Measurements from ENCODE around the gene CDA.

The CDA gene

GRCh38 chr1:20615946-20616846 is 27.3 kb downstream of the CDA start:
- no peak for DNase-seq (ENCODE audit: low read depth in 2 of 2)

DNA sequence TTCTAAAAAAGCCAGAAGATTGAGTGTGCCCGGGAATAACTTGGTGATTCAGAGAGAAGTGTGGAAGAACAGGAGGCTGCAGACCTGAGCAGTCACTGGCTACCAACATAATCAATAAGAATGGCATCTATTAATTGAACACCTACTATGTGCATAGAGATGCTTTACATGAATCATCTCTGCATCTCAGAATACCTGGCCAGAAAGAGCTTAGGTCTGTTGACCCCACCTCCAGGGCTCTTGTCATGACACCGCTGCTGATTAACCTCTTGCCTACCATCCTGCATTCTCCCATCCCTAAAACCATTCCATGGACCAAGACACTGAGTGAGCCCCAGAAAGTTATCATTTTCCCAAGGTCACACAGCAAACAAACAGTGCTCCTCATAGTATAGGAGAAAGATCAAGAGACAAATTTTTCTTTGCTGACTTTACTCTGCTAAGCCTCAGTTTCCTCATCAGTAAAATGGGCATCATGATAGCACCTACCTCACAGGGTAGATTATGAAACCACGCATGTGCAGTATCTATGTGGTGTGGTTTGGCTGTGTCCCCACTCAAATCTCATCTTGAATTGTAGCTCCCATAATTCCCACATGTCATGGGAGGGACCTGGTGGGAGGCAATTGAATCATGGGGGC is 28.1 kb downstream of the CDA start:
- DNase-seq (ENCODE audit: low read depth in 2 of 2) = no peak

DNA sequence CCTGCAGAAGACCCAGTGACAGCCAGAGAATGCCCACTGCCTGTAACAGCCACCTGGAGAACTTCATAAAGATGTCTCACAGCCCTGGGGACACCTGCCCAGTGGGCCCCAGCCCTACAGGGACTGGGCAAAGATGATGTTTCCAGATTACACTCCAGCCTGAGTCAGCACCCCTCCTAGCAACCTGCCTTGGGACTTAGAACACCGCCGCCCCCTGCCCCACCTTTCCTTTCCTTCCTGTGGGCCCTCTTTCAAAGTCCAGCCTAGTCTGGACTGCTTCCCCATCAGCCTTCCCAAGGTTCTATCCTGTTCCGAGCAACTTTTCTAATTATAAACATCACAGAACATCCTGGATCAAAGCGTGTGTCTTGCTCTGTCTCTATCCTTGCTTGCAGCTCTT is 29.7 kb downstream of the CDA start:
- no peak for DNase-seq (ENCODE audit: low read depth in 2 of 2)

- no peak for DNase-seq (ENCODE audit: low read depth in 2 of 2)
Measured at GRCh38 chr1:20619999-20620398, 31.1 kb downstream of the CDA start.

GRCh38 chr1:20621012-20621411 is 32.1 kb downstream of the CDA start:
- DNase-seq (ENCODE audit: low read depth in 2 of 2) = no peak

- DNase-seq (ENCODE audit: low read depth in 2 of 2) = no peak
Measured at GRCh38 chr1:20624709-20625108, 35.8 kb downstream of the CDA start.

GRCh38 chr1:20625176-20626097 is 36.5 kb downstream of the CDA start:
- no peak for DNase-seq (ENCODE audit: low read depth in 2 of 2)

DNA sequence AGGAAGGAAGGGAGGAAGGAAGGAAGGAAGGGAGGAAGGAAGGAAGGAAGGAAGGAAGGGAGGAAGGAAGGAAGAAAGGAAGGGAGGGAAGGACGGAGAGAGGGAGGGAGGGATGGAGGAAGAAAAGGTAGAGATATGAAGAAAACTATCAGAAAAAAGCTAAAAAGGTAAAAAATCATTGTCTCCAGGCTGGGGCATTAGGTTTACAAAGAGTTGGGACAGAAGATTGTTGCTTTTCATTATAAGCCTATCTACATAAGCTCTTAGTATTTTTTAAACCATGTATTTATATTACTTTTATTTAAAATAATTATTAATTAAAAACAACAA is 37.2 kb downstream of the CDA start:
- no peak for DNase-seq (ENCODE audit: low read depth in 2 of 2)

DNA sequence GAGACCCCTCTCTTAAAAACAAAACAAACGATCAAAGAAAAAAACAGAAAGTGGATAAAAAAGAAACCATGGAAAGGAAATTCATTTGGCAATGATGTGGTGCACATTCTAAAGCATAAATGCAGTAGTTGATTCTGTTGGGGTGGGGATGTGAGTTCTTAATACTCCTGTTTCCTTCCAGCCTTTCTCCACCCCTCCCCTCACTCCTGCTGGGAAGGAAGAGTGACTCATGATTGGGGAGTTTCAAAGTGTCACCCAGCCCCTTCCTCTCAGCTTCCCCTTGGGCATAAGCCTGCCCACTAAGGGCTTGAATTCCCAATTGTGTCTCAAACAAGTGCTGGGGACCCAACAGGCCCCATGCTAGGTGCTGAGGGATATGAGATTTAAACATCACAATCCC is 37.6 kb downstream of the CDA start:
- no peak for DNase-seq (ENCODE audit: low read depth in 2 of 2)

GRCh38 chr1:20630729-20631128 is 41.8 kb downstream of the CDA start:
- no peak for DNase-seq (ENCODE audit: low read depth in 2 of 2)

DNA sequence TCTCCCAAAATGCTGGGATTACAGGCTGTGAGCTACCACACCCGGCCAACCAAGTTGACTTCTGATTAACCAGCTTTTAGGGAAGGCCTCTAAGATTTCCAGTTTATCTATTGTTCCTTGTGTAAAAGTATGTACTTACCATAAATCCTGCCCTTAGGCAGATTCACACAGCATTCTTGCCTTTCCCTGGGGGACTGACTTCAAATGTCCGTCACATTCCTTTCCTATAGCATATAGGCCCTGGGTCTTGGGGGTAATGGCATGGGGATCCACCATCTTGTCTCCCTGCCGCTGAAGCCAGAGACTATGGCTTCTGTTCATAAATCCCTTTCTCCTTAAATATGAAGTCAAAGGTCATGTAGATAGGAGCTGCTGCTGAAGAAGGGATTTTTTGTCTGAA is 43.5 kb downstream of the CDA start:
- DNase-seq (ENCODE audit: low read depth in 2 of 2) = no peak

- no peak for DNase-seq (ENCODE audit: low read depth in 2 of 2)
Measured at GRCh38 chr1:20633190-20634064, 44.5 kb downstream of the CDA start, which contains the start of gene PINK1. PINK1 (plus strand) TSS chr1:20633458; CDS start chr1:20633549, 91 bp downstream.

DNA sequence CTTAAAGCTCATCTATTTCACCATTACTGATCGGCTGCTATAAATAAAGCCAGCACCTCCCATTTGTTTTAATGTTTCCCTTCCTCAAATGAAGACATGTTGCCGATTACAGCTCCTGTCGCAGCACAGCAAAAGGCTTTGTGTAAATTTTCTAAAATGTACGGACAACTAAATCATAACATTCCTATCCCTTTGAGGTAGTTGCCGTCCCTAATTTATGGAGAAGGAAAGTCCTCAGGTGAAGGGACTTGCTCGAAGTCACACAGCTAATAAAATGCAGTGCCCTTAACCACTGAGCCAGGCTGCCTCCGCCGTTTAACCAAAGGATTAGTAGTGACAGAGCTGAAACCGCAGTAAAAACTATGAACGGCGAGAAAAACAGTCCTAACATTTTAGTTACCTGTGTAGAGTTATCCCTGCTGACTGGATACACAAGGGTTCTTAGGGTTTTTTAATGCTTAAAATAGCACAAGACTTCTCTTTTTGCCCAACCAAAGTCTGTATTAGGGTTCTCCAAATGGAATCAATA is 45.2 kb downstream of the CDA start:
- DNase-seq (ENCODE audit: low read depth in 2 of 2) = no peak

DNA sequence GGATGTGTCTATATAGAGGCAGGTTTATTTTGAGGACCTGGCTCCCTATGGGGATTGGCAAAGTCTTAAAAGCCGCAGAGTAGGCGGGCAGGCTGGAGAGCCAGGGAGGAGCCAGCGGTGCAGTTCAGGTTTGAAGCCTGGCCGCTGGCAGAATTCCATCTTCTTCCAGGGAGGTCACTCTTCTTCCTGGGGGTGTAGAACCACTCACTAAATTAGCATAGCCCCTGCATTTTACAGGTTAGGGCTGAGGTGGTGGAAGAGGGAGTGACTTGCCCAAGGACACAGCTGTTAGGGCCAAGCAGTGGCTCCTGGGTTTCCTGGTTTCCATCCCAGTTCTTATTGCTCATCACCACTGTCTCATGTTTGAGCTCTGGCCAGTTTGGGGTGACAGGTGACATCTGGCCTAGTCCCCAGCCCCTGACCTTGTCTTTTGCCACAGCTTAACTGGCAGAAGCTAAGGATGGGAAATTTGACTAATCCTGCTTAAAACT is 45.7 kb downstream of the CDA start:
- DNase-seq (ENCODE audit: low read depth in 2 of 2) = no peak

DNA sequence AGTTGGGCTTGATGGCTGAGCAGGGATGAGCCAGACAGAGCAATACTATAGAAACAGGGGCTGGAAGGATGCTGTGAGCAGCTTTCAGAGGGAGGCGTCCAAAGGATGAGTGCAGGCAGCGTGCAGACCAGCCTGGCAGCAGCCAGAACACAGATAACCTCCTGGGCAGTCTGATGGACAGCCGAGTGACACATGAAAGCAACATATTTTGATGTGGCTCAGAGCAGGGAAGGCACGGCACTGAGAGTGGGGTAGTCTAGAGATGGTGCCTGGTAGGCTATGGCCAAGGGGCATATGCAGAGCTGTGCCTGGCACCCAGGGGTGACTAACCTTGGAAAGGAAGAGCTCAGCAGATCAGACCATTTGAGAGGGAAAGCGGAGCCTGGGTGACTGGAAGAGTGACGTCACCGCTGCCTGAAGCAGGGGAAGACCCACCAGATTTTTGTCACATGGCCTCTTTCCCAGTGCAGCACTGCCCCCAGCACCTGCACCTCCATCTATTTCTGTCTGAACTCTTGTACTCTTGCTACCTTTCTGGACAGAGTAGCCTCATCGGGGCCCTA is 48.0 kb downstream of the CDA start:
- no peak for DNase-seq (ENCODE audit: low read depth in 2 of 2)

DNA sequence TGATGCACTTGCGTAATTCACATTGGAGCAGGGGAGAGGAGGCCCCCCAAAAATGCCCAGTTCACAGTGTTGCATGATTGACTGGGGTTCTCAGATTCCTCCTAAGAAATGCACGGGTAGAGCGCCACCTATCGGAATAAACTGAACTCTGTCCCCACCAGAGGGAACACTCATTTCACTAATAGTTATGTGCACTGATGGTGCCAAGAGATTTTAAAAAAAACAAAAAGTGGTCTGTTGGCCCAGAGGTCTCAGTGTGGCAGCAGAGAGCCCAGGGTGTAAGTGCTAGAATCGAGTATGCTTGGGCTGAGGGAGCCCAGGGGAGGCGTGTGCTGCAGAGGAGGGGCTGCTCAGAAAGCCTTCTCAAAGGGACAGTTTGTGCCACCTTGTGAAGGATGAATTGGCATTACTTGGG is 51.3 kb downstream of the CDA start:
- DNase-seq (ENCODE audit: low read depth in 2 of 2) = no peak

DNA sequence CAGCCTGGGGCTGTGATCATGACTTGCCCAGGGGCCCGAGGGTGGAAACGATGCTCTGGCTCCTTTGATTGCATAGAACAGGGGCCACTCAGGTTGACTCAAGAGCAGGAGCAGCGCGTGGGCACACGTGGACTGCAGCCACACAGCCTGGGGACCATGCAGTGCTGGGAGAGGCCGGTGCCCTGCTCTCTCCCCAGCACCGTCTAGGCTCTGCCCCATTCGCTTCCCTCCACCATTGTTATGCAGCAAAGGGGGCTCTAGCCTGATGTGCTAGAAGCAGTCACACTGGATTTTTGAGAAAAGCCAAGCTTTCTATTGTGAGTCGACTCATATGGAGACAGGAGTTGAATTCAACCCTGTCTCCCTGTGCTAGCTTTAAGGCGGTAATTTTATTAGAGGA is 53.1 kb downstream of the CDA start:
- no peak for DNase-seq (ENCODE audit: low read depth in 2 of 2)

- no peak for DNase-seq (ENCODE audit: low read depth in 2 of 2)
Measured at GRCh38 chr1:20643080-20643479, 54.2 kb downstream of the CDA start.

DNA sequence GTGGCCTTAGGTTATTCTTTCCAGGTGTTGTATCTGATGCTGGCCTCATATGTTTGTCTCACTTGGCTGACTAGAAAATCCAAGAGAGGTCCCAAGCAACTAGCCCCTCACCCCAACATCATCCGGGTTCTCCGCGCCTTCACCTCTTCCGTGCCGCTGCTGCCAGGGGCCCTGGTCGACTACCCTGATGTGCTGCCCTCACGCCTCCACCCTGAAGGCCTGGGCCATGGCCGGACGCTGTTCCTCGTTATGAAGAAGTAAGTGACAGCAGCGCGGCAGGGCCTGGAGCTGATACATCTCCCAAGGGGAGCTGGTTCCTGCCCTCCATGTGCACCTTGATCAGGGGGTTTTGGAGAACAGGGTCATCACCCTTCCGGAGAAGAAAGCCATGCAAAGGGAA is 55.5 kb downstream of the CDA start:
- DNase-seq (ENCODE audit: low read depth in 2 of 2) = no peak

- DNase-seq (ENCODE audit: low read depth in 2 of 2) = no peak
Measured at GRCh38 chr1:20645414-20645813, 56.5 kb downstream of the CDA start.

- DNase-seq (ENCODE audit: low read depth in 2 of 2) = no peak
Measured at GRCh38 chr1:20648438-20648837, 59.5 kb downstream of the CDA start.

Data from fibroblast of skin of left biceps (primary cell).